CD4-positive, alpha-beta T cell treated with Interleukin-21 for 1 hour (primary cell): Measurements from ENCODE around the gene DNAH5.

ENCODE experiments used
- DNase-seq: peaks from one replicate; pipeline ENCODE4 v3.0.0-alpha.2; 2020

DNAH5 gene

GRCh38 chr5:13700626-13701025 is 243.9 kb downstream of the DNAH5 start:
- DNase-seq: no peak

- no peak for DNase-seq
These were observed 245.6 kb downstream of the DNAH5 start for GRCh38 chr5:13698885-13699284.

- no peak for DNase-seq
These were observed 249.3 kb downstream of the DNAH5 start for GRCh38 chr5:13695076-13695712.

GRCh38 chr5:13692172-13692571 is 252.3 kb downstream of the DNAH5 start:
- DNase-seq: no peak

GRCh38 chr5:13676531-13676930 is 268.0 kb downstream of the DNAH5 start:
- DNase-seq: no peak

- DNase-seq: no peak
These were observed 270.1 kb downstream of the DNAH5 start for GRCh38 chr5:13674391-13674790.

GRCh38 chr5:13673511-13673910 is 271.0 kb downstream of the DNAH5 start:
- DNase-seq: no peak

GRCh38 chr5:13664377-13664776 is 280.1 kb downstream of the DNAH5 start:
- no peak for DNase-seq

- DNase-seq: no peak
These were observed 281.9 kb downstream of the DNAH5 start for GRCh38 chr5:13662626-13663025.

GRCh38 chr5:13661272-13661671 is 283.2 kb downstream of the DNAH5 start:
- no peak for DNase-seq

GRCh38 chr5:13660072-13660471 is 284.4 kb downstream of the DNAH5 start:
- DNase-seq: no peak

GRCh38 chr5:13659391-13659790 is 285.1 kb downstream of the DNAH5 start:
- no peak for DNase-seq

- DNase-seq: no peak
These were observed 285.7 kb downstream of the DNAH5 start for GRCh38 chr5:13658761-13659160.

- DNase-seq: no peak
These were observed 286.3 kb downstream of the DNAH5 start for GRCh38 chr5:13658152-13658551.

- no peak for DNase-seq
These were observed 290.8 kb downstream of the DNAH5 start for GRCh38 chr5:13653709-13654108.

GRCh38 chr5:13649656-13650055 is 294.8 kb downstream of the DNAH5 start:
- no peak for DNase-seq

- DNase-seq: no peak
These were observed 295.7 kb downstream of the DNAH5 start for GRCh38 chr5:13648822-13649221.

GRCh38 chr5:13643734-13644133 is 300.8 kb downstream of the DNAH5 start:
- no peak for DNase-seq

GRCh38 chr5:13643196-13643595 is 301.3 kb downstream of the DNAH5 start:
- DNase-seq: no peak
